DMS153 (cell line): ENCODE data around the gene KIF27.
"Not testable (repeated sequence)": the region's sequence is repeated elsewhere in the genome, so short reads cannot be mapped to it uniquely, and the experiment has no call there.

Experiments
- DNase-seq: peaks from one replicate; lab custom pipeline; 2025; lab: John Stamatoyannopoulos, UW

Gene KIF27

GRCh38 chr9:83815120-83815519, 106.1 kb downstream of the KIF27 start:
- DNase-seq: not testable (repeated sequence)

- DNase-seq: not testable (repeated sequence)
Observed at GRCh38 chr9:83809213-83809612, 112.0 kb downstream of the KIF27 start.

GRCh38 chr9:83804454-83804853, 116.8 kb downstream of the KIF27 start:
- DNase-seq: not testable (repeated sequence)

- not testable (repeated sequence) for DNase-seq
Observed at GRCh38 chr9:83803941-83804340, 117.3 kb downstream of the KIF27 start.

GRCh38 chr9:83800236-83801033, 120.8 kb downstream of the KIF27 start:
- no peak for DNase-seq

- no peak for DNase-seq
Observed at GRCh38 chr9:83794051-83794450, 127.2 kb downstream of the KIF27 start.

- DNase-seq: no peak
Observed at GRCh38 chr9:83792746-83793145, 128.5 kb downstream of the KIF27 start.
